Measurements from ENCODE around the gene KCNQ4.

DNA sequence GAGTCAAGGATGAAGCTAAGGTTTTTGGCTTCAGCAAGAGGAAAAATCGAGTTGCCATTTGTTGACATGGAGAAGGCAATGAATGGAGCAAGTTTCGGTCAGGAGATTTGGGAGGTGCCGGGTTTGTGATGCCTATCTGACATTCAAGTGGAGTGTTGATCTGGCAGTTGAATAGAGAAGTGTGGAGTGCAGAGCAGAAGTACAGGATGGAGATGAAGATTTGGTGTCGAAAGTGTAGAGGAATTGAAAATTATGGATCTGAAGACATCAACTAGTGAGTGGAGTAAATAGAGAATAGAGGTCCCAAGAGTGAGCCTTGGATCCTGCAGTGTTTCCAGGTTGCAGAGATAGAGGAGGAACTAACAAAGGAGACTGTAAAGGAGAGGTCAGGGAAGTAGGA is 52.7 kb downstream of the KCNQ4 start:
- TF ChIP-seq, protein P1, sequence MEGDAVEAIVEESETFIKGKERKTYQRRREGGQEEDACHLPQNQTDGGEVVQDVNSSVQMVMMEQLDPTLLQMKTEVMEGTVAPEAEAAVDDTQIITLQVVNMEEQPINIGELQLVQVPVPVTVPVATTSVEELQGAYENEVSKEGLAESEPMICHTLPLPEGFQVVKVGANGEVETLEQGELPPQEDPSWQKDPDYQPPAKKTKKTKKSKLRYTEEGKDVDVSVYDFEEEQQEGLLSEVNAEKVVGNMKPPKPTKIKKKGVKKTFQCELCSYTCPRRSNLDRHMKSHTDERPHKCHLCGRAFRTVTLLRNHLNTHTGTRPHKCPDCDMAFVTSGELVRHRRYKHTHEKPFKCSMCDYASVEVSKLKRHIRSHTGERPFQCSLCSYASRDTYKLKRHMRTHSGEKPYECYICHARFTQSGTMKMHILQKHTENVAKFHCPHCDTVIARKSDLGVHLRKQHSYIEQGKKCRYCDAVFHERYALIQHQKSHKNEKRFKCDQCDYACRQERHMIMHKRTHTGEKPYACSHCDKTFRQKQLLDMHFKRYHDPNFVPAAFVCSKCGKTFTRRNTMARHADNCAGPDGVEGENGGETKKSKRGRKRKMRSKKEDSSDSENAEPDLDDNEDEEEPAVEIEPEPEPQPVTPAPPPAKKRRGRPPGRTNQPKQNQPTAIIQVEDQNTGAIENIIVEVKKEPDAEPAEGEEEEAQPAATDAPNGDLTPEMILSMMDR (IDR thresholded peaks at IDR 0.05; ENCODE audit: borderline replicate concordance, extremely low read depth, low read length, poor library complexity, severe bottlenecking), result no peak
- TF ChIP-seq EZH2 (IDR thresholded peaks at IDR 0.05; ENCODE audit: borderline replicate concordance, low read depth, low read length, severe bottlenecking), result no peak

Measured in DND-41 (cell line).